Neural cell (in vitro differentiated cells): ENCODE measurements around the gene TMEM30B.

Experiments used
- EZH2 ChIP-seq: fragments of 200-600, 300-800 bp; shearing (Covaris generic), sonication (generic); IDR thresholded peaks from 2 replicates; pipeline ENCODE4 v1.6.1; 2014; ENCODE audit warnings: antibody characterized with exemption, low read length, borderline replicate concordance, mild to moderate bottlenecking; ENCODE audit not compliant: insufficient read depth, poor library complexity, severe bottlenecking
- MXI1 ChIP-seq: fragments of 450-650 bp; conservative IDR thresholded peaks from 2 replicates; pipeline ENCODE4 v1.6.1; 2014; ENCODE audit warnings: antibody characterized with exemption, mild to moderate bottlenecking; ENCODE audit not compliant: poor library complexity, severe bottlenecking
- TAF1 ChIP-seq: IDR thresholded peaks from 2 replicates; pipeline ENCODE4 v1.6.1; 2012; ENCODE audit warnings: low read depth
- TF ChIP-seq, protein P1 (sequence below): fragments of 450-650 bp; IDR thresholded peaks from 2 replicates; pipeline ENCODE4 v1.5.1; 2014; ENCODE audit warnings: antibody characterized with exemption, mild to moderate bottlenecking, moderate library complexity; ENCODE audit not compliant: poor library complexity, severe bottlenecking

DNA sequence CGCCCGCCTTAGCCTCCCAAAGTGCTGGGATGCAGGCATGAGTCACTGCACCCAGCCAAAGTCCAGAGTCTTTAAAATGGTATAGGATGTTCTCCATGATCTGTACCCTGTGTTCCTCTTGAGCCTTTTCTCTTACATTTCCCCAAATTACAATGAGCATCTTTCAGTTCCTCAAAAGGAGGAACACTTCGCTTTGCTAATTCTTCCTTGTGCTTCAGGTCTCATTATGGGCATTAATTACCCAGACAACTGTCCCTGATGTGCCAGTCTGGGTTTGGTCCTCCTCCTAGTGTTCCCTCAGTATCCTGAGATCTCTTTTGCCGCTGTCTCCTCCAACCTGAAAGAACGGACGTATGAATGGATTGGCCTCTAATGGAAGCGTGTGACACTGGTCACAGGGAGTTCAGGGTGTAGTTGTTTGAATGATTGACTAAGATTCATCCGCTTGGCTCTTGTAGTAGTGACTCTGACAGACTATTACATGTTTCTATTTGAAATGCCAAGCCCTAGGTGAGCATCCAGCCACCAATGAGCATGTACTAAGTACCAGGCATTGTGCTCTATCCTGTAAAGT is 48.4 kb upstream of the TMEM30B start:
- TF ChIP-seq, protein P1, sequence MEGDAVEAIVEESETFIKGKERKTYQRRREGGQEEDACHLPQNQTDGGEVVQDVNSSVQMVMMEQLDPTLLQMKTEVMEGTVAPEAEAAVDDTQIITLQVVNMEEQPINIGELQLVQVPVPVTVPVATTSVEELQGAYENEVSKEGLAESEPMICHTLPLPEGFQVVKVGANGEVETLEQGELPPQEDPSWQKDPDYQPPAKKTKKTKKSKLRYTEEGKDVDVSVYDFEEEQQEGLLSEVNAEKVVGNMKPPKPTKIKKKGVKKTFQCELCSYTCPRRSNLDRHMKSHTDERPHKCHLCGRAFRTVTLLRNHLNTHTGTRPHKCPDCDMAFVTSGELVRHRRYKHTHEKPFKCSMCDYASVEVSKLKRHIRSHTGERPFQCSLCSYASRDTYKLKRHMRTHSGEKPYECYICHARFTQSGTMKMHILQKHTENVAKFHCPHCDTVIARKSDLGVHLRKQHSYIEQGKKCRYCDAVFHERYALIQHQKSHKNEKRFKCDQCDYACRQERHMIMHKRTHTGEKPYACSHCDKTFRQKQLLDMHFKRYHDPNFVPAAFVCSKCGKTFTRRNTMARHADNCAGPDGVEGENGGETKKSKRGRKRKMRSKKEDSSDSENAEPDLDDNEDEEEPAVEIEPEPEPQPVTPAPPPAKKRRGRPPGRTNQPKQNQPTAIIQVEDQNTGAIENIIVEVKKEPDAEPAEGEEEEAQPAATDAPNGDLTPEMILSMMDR: no peak
- TF ChIP-seq EZH2 (no peak), TAF1 (no peak), MXI1 (no peak)
